ENCODE measurements around the gene AP1G1.

The AP1G1 gene

GRCh38 chr16:71851746-71852145 lies 43.1 kb upstream of the AP1G1 start:
- H3K9me3 ChIP-seq (ENCODE audit: control insufficient read depth, insufficient read depth, low read length), result no peaks in the 10 kb centered on the region
- no peak overlapping the region for H3K27ac ChIP-seq (ENCODE audit: low read depth, low read length)
- TF ChIP-seq EZH2phosphoT487 (IDR thresholded peaks at IDR 0.05; ENCODE audit: borderline replicate concordance, low read length), result no peak
- no peak for TF ChIP-seq CTCF (IDR thresholded peaks at IDR 0.05; ENCODE audit: low read depth, low read length, poor library complexity, severe bottlenecking)
- no peak overlapping the region for H3K4me2 ChIP-seq (ENCODE audit: low read length)
- no peaks in the 10 kb centered on the region for H3K9me2 ChIP-seq (replicated peaks; ENCODE audit: control insufficient read depth, low read length)
- no peak overlapping the region for H3K4me3 ChIP-seq (ENCODE audit: low read length)
- no peaks in the 10 kb centered on the region for H3F3A ChIP-seq (ENCODE audit: control insufficient read depth, insufficient read depth)
- peaks cover 78% of the 10 kb centered on the region for H3K36me3 ChIP-seq (ENCODE audit: control insufficient read depth, low read length)
- H3K79me2 ChIP-seq (ENCODE audit: control insufficient read depth, low read length), result peaks cover 59% of the 10 kb centered on the region
- no peaks in the 10 kb centered on the region for H3K27me3 ChIP-seq (ENCODE audit: control insufficient read depth, low read length)
- peaks cover 33% of the 10 kb centered on the region for H3K4me1 ChIP-seq (ENCODE audit: control insufficient read depth, low read length)
- peaks cover 23% of the 10 kb centered on the region for H4K20me1 ChIP-seq (ENCODE audit: control insufficient read depth, insufficient read depth, low read depth, low read length)

- no peak overlapping the region for H3K4me2 ChIP-seq (ENCODE audit: low read length)
- TF ChIP-seq EZH2phosphoT487 (IDR thresholded peaks at IDR 0.05; ENCODE audit: borderline replicate concordance, low read length), result no peak
- no peak overlapping the region for H3K27ac ChIP-seq (ENCODE audit: low read depth, low read length)
- H3K4me3 ChIP-seq (ENCODE audit: low read length), result no peak overlapping the region
- H4K20me1 ChIP-seq (ENCODE audit: control insufficient read depth, insufficient read depth, low read depth, low read length), result peaks cover 13% of the 10 kb centered on the region; the same call in 1 of the 2 replicates
- no peaks in the 10 kb centered on the region for H3K27me3 ChIP-seq (ENCODE audit: control insufficient read depth, low read length)
- peaks cover 45% of the 10 kb centered on the region for H3K79me2 ChIP-seq (ENCODE audit: control insufficient read depth, low read length)
- H3F3A ChIP-seq (ENCODE audit: control insufficient read depth, insufficient read depth), result peaks cover 10% of the 10 kb centered on the region
- H3K9me3 ChIP-seq (ENCODE audit: control insufficient read depth, insufficient read depth, low read length), result no peaks in the 10 kb centered on the region
- peaks cover 53% of the 10 kb centered on the region for H3K36me3 ChIP-seq (ENCODE audit: control insufficient read depth, low read length)
- H3K4me1 ChIP-seq (ENCODE audit: control insufficient read depth, low read length), result peaks cover 38% of the 10 kb centered on the region
- no peaks in the 10 kb centered on the region for H3K9me2 ChIP-seq (replicated peaks; ENCODE audit: control insufficient read depth, low read length)
These were observed 40.0 kb upstream of the AP1G1 start for GRCh38 chr16:71848622-71849021.

DNA sequence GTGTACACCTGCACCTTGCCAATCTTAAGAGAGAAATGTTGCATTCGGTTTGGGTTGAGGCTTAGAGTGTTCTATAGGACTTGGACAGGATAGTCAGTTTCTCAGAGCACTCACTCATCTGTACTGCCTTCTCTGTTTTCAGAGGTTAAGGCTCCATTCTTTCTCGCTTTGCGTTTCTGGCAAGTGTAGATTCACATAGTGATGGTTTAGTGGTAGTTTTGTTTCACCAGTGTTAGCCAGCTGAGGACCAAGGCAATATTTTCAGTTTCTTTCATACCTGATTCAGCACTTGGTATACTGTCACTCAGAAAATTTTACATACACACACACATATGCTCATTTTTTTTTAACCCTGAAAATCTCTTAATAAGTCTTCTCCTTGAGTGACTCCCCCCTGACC lies 38.5 kb upstream of the AP1G1 start:
- Histone ChIP-seq H4K20me1 (ENCODE audit: control insufficient read depth, insufficient read depth, low read depth, low read length) (peaks cover 12% of the 10 kb centered on the region; the same call in 1 of the 2 replicates), H3F3A (ENCODE audit: control insufficient read depth, insufficient read depth) (peaks cover 20% of the 10 kb centered on the region), H3K9me2 (replicated peaks; ENCODE audit: control insufficient read depth, low read length) (no peaks in the 10 kb centered on the region), H3K4me2 (ENCODE audit: low read length) (peak overlapping the region; percentile 78), H3K27ac (ENCODE audit: low read depth, low read length) (no peak overlapping the region), H3K9me3 (ENCODE audit: control insufficient read depth, insufficient read depth, low read length) (no peaks in the 10 kb centered on the region), H3K79me2 (ENCODE audit: control insufficient read depth, low read length) (peaks cover 31% of the 10 kb centered on the region), H3K4me1 (ENCODE audit: control insufficient read depth, low read length) (peaks cover 38% of the 10 kb centered on the region), H3K4me3 (ENCODE audit: low read length) (peak overlapping the region; percentile 87), H3K27me3 (ENCODE audit: control insufficient read depth, low read length) (no peaks in the 10 kb centered on the region), H3K36me3 (ENCODE audit: control insufficient read depth, low read length) (peaks cover 44% of the 10 kb centered on the region)
- no peak for TF ChIP-seq EZH2phosphoT487 (IDR thresholded peaks at IDR 0.05; ENCODE audit: borderline replicate concordance, low read length)
- no peak for TF ChIP-seq CTCF (IDR thresholded peaks at IDR 0.05; ENCODE audit: low read depth, low read length, poor library complexity, severe bottlenecking)

DNA sequence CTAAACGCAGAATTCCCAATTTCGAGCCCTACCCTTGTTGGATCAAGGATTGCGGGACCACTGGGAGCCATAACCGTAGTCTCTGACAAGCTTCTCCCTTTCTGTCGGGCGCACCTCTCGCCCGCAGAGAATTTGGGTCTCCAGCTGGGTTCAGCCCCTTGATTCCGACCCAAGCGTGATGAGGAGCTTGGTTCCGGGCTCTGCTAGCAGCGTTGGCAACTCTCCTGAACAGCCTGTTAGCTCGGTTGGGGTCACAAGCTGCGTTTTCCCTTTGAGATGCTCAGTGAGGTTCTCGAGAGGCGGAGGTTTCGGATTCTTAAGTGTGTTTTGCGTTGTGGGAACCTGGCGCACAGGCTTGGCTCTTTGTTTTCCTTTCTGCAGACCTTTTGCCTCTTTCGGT lies 37.8 kb upstream of the AP1G1 start:
- TF ChIP-seq CTCF (IDR thresholded peaks at IDR 0.05; ENCODE audit: low read depth, low read length, poor library complexity, severe bottlenecking), result no peak
- no peak for TF ChIP-seq EZH2phosphoT487 (IDR thresholded peaks at IDR 0.05; ENCODE audit: borderline replicate concordance, low read length)
- peaks cover 12% of the 10 kb centered on the region; the same call in 1 of the 2 replicates for H4K20me1 ChIP-seq (ENCODE audit: control insufficient read depth, insufficient read depth, low read depth, low read length)

More for the DNA sequence above, 37.8 kb upstream of the AP1G1 start:
- no peaks in the 10 kb centered on the region for H3K27me3 ChIP-seq (ENCODE audit: control insufficient read depth, low read length)
- peak overlapping the region; percentile 78 for H3K4me2 ChIP-seq (ENCODE audit: low read length)
- H3K36me3 ChIP-seq (ENCODE audit: control insufficient read depth, low read length), result peaks cover 39% of the 10 kb centered on the region
- no peaks in the 10 kb centered on the region for H3K9me2 ChIP-seq (replicated peaks; ENCODE audit: control insufficient read depth, low read length)
- peak overlapping the region; percentile 87 for H3K4me3 ChIP-seq (ENCODE audit: low read length)
- H3K27ac ChIP-seq (ENCODE audit: low read depth, low read length), result no peak overlapping the region
- peaks cover 21% of the 10 kb centered on the region for H3F3A ChIP-seq (ENCODE audit: control insufficient read depth, insufficient read depth)
- no peaks in the 10 kb centered on the region for H3K9me3 ChIP-seq (ENCODE audit: control insufficient read depth, insufficient read depth, low read length)
- peaks cover 41% of the 10 kb centered on the region for H3K4me1 ChIP-seq (ENCODE audit: control insufficient read depth, low read length)
- H3K79me2 ChIP-seq (ENCODE audit: control insufficient read depth, low read length), result peaks cover 31% of the 10 kb centered on the region
